ENCODE data around the gene ARSK. TPM values are rescaled to one million over a fixed set of nuclear protein-coding genes. Genes with fewer than 3 reads are reported as not detected.

The ARSK gene
- total RNA-seq, 1 experiment from 2014 or later, result 8.5 TPM

GRCh38 chr5:95624368-95624767, 69.5 kb downstream of the ARSK start:
- Histone ChIP-seq H3K23ac (ENCODE audit: insufficient read length, low read depth, low read length) (no peak overlapping the region), H3K56ac (ENCODE audit: insufficient read length, low read depth, low read length) (no peak overlapping the region), H3K79me1 (ENCODE audit: insufficient read depth, low read depth, low read length, poor library complexity, severe bottlenecking) (no peaks in the 10 kb centered on the region), H2BK15ac (ENCODE audit: low read depth, low read length) (no peak overlapping the region), H4K91ac (ENCODE audit: insufficient read length, low read depth, low read length) (no peak overlapping the region), H3K23me2 (ENCODE audit: insufficient read length, low read depth, low read length, poor library complexity, severe bottlenecking) (peaks cover 13% of the 10 kb centered on the region), H2BK120ac (ENCODE audit: low read depth, low read length, poor library complexity, severe bottlenecking) (no peak overlapping the region), H3K9me3 (ENCODE audit: control insufficient read depth, low read depth, low read length) (peaks cover 18% of the 10 kb centered on the region), H3K27ac (ENCODE audit: insufficient read length, low read depth, low read length) (no peak overlapping the region), H3K9ac (ENCODE audit: extremely low read depth, insufficient read length, low read length) (no peak overlapping the region), H2BK20ac (ENCODE audit: low read depth, low read length, poor library complexity, severe bottlenecking) (no peak overlapping the region), H4K5ac (ENCODE audit: insufficient read length, low read depth, low read length) (no peak overlapping the region), H3K14ac (ENCODE audit: insufficient read depth, low read length) (no peak overlapping the region), H2BK5ac (ENCODE audit: insufficient read length, low read length) (no peak overlapping the region), H2BK12ac (ENCODE audit: insufficient read length, low read depth, low read length) (no peak overlapping the region), H4K20me1 (ENCODE audit: control insufficient read depth, insufficient read depth, insufficient read length) (no peaks in the 10 kb centered on the region), H3K4ac (ENCODE audit: low read depth, low read length) (no peak overlapping the region), H3K27me3 (ENCODE audit: insufficient read depth, low read length) (peaks cover 15% of the 10 kb centered on the region), H3K79me2 (ENCODE audit: insufficient read depth, low read length) (no peaks in the 10 kb centered on the region), H4K8ac (replicated peaks; ENCODE audit: insufficient read length, low read depth, low read length) (no peak overlapping the region), H2AK5ac (ENCODE audit: insufficient read length, low read length) (no peak overlapping the region), H3K4me1 (ENCODE audit: insufficient read depth, low read length) (no peaks in the 10 kb centered on the region), H3K4me2 (ENCODE audit: insufficient read depth, insufficient read length, low read length) (no peak overlapping the region), H3T11ph (ENCODE audit: low read length) (no peak overlapping the region), H2AFZ (ENCODE audit: low read length) (no peak overlapping the region), H3K18ac (ENCODE audit: insufficient read length, low read depth, low read length) (no peak overlapping the region)
- no peak for TF ChIP-seq CTCF (conservative IDR thresholded peaks at IDR 0.05)
- no CpG with 5 or more reads among the region's 2 CpGs for WGBS (ENCODE audit: extremely low coverage, insufficient read length, low lambda C conversion rate)
- no peak for DNase-seq
- Mint-ChIP-seq H3K9me3 (peaks cover 19 to 24% of the 10 kb centered on the region in 2 experiments), H3K27ac (no peak overlapping the region), H3K4me3 (no peak overlapping the region), H3K36me3 (ENCODE audit: insufficient read depth in 1 of 3, low read depth in 3 of 3) (peaks cover 14 to 19% (median 16%) of the 10 kb centered on the region in 3 experiments), H3K27me3 (ENCODE audit: low read depth) (peaks cover 45% of the 10 kb centered on the region), H3K4me1 (peaks cover 12 to 16% of the 10 kb centered on the region in 2 experiments)

Data from H9 (cell line).